HG03196 (cell line): Measurements from ENCODE around the gene FAM53B.
"Not testable (repeated sequence)": the region's sequence is repeated elsewhere in the genome, so short reads cannot be mapped to it uniquely, and the experiment has no call there.

ENCODE experiments used
- ATAC-seq: cut with Tn5 transposase; IDR thresholded peaks from one replicate; pipeline ENCODE4 v1.9.1; 2021; ENCODE audit not compliant: unreplicated experiment

The FAM53B gene, protein sequence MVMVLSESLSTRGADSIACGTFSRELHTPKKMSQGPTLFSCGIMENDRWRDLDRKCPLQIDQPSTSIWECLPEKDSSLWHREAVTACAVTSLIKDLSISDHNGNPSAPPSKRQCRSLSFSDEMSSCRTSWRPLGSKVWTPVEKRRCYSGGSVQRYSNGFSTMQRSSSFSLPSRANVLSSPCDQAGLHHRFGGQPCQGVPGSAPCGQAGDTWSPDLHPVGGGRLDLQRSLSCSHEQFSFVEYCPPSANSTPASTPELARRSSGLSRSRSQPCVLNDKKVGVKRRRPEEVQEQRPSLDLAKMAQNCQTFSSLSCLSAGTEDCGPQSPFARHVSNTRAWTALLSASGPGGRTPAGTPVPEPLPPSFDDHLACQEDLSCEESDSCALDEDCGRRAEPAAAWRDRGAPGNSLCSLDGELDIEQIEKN

DNA sequence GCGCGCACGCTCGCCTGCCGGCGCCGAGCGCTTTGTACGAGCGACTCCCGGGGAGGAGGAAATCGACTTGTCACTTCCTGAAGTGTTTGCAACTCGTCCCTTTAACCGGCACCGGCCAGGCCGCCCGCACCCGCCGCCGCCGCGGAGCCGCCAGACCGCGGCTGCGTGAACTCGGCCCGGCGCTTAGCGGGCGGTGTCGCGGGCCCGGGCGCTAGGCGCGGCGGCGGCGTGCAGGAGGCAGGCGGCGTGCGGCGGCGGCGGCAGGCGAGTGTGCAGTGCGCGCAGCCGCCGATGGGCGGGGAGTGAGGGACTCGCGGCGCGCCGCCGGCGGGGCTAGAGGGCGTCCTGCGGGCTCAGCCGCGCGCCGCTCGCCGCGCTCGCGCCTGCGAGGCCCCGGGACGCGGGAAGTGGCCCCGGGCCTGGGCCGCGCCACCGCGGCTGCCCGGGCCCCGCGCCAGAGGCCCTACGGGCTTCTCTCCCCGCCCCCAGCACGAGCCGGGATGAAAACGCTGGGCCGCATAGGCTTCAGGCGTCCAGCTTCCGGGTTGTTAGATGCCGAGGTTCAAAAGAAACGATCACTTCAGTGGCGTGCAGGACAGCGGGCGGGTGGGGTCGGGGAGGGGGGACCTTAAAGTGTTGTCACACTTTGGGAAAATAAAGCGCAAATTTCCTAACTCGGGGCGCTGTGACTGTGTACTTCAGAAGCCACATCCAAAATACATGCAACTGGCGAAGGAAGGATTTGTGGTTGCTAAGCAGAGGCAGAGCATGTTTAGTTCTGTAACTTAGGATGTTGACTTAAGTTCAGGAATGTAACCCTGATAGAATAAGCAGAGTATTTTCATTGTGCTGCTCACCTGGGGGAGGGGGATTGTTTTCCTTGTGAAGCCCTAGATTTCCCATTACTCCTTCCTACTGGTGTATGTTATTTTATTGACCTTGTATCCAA, at the start of gene FAM53B:
Gene FAM53B, minus strand, starts transcription at position 277 of the 949 bp plus-strand sequence. CDS start 37,665 bp downstream, outside the sequence.
- peak; percentile 55 for ATAC-seq

GRCh38 chr10:124792998-124793352, 48.8 kb upstream of the FAM53B start:
- no peak for ATAC-seq

DNA sequence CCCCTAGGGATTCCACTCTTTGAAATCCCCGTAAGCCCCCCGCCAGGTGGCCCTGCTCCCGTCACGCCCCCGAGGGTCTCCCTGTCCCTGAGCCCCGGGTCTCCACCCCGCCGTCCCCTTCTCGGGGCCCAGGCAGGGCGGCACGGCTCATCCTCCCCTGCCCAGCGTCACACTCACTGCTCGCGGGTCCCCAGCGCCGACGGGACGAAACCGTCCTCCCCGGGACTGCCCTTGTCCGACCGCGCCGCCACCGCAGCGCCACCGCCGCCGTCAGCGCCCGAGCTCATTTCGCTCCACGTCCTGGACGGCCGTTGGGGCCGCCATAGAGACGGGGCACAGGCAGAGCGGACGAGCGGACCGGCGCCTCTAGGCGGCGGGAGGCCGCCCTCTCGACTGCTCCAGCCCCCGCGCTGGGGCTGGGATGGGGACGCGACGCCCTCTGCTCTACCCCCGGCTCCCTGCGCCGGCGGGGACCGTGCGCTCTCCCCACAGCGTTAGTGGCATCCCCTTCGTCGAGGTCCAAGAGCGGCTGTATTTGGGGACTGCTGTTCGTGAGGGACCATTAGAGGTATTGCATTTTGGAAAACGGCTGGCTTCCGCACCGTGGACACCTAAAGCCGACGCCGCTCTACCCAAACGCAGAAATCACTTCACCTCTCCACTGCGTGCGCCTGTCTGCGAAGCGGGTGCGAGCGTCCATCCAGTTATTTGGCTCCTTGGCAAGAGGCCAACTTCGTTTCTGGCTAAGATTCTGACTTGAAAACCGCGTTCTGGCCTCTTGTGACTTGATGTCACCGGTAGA, 47.6 kb upstream of the FAM53B start, which contains the start of gene EEF1AKMT2:
Gene EEF1AKMT2, minus strand, starts transcription at position 341 of the 802 bp plus-strand sequence. Its CDS starts 54 bp downstream, at position 287.
- peak; percentile 88 for ATAC-seq

DNA sequence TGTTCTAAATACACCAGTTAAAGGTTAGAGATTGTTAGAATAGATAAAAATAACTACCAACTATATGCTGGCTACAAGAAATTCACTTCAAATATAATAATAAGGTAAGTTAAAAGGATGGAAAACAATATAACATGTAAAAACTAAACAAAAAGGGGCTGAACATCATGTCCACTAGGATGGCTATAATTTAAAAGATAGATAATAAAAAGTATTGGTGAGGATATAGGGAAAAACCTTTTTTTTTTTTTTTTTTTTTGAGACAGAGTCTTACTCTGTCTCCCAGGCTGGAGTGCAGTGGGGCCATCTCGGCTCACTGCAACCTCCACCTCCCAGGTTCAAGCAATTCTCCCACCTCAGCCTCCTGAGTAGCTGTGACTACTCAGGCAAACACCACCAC, 38.7 kb upstream of the FAM53B start:
- ATAC-seq: not testable (repeated sequence)

DNA sequence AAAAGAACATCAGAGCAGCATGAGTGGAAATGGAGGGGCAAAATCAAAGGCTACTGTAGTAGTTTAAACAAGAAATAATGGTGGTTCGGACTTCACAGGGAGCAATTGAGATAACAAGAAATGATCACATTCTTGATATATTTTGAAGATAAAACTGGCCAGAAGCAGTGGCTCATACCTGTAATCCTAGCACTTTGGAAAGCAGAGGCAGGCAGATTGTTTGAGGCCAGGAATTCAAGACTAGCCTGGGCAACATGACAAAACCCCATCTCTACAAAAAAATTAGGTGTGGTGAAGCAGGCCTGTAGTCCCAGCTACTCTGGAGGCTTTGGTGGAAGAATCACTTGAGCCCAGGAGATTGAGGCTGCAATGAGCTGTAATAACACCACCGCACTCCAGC, 24.6 kb upstream of the FAM53B start:
- no peak for ATAC-seq

GRCh38 chr10:124765256-124765655, 21.1 kb upstream of the FAM53B start:
- ATAC-seq: no peak

DNA sequence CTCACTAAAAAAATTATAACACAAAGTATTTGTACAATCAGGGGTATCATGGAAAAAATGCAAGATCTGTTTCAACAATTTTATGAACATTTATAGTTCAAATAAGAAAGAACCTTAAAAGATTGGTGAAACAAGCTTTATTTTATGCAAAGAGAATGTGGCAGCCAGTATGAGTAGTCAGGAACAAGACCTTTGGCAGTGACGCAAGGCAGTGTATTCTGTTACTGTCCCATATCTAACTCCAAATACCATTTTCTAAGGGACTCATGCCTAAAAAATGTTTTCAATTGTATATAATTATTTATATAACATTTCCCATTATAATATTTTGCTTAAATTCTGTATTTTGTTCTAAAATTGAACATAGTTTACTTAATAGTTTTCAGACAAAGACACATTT, 19.1 kb upstream of the FAM53B start:
- ATAC-seq: no peak

DNA sequence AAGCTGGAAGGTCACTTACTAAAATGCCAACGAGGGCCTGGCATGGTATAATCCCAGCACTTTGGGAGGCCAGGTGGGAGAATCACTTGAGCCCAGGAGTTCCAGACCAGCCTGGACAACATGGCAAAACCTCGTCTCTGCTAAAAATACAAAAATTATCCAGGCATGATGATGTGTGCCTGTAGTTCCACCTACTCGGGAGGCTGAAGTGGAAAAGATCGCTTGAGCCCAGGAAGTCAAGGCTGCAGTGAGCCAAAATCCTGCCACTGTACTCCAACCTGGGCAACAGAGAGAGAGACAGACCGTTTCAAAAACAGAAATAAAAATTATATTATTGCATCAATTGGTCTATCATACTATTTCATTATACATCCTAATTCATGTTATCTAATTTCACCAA, 18.1 kb upstream of the FAM53B start:
- ATAC-seq: no peak

DNA sequence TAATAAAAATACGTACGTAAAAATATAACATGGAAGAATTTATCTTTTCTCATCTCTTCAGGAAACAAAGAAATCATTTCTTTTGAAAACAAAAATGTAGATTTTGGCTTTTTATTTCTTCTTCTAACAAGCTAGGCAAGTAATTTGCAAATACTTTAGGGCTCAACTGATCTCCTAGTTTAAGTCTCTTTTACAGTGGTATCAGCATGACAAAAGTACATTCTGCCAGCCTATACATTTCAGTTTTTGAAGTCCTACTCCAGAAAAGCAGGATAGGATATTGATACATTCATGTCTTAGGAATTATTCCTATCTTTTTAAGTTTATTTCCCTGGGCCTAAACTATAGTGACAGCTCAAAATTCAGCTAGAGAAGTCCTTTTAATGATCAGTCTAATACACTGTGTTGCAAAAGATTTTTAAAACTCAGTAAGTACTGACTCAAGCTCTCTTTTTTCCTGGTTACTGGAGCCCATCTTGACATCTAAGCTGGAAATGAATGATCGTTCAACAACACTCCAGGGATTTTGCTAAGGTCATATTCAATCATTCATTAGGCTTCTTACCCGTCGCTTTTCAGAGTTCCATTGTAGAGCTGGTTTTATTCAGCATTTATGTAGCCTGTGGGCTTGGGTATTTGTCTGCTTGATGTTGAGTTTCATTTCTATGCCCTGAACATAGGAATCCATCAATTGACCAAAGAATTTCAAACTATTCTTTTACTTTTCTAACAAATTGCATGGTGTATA, 12.2 kb upstream of the FAM53B start:
- ATAC-seq: no peak

DNA sequence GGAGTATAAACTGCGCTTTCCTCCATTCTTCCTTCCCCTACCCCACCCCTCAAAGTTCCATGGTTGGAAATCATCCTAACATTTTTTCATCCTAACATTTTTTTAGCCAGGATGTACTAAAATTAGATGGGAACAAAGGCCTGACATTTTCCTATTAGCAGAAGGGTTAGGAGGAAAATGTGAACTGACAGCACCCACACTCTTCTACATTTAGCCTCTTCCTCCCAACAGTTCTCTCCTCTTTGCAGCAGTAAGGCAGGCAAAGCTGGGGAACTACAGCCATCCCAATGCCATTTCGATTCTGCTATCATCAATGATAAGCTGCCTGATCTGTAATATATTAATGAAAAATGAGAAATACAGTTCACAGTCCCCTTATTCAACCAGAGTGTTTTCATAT, 11.4 kb upstream of the FAM53B start:
- no peak for ATAC-seq

DNA sequence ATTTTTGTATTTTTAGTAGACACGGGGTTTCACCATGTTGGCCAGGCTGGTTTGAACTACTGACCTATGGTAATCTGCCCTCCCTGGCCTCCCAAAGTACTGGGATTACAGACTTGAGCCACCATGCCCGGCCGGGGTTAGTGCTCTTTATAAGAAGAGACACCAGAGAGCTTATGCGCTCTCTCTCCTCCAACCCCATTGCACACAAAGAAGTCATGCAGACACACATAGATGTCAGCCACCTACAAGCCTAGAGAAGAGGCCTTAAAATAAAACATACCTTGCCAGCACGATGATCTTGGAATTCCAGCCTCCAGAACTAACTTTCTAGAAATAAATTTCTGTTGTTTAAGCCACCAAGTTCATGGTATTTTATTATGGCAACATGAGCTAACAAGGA, 10.0 kb upstream of the FAM53B start:
- no peak for ATAC-seq

GRCh38 chr10:124748953-124749645, 4.9 kb upstream of the FAM53B start:
- ATAC-seq: peak; percentile 47

GRCh38 chr10:124748166-124748565, 4.0 kb upstream of the FAM53B start:
- ATAC-seq: no peak

DNA sequence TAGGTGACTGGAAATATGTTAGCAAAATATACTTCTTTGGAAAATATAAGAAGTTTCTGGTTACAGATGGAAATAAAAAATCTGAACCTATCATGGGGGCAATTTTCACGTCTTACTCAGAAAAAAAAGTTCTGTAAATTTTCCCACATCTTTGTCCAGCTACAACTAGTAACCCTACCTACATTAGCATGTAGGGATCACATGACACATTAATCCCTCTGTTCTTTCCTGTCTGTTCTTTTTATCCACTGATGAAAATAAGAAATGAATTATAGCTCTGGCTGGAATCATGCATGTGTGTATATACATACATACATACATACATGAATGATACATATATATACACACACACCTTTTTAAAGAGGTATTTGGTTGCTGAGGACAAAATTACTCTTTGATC, 3.6 kb upstream of the FAM53B start:
- ATAC-seq: no peak

GRCh38 chr10:124746992-124747391, 2.8 kb upstream of the FAM53B start:
- no peak for ATAC-seq

GRCh38 chr10:124746447-124746846, 2.3 kb upstream of the FAM53B start:
- not testable (repeated sequence) for ATAC-seq

DNA sequence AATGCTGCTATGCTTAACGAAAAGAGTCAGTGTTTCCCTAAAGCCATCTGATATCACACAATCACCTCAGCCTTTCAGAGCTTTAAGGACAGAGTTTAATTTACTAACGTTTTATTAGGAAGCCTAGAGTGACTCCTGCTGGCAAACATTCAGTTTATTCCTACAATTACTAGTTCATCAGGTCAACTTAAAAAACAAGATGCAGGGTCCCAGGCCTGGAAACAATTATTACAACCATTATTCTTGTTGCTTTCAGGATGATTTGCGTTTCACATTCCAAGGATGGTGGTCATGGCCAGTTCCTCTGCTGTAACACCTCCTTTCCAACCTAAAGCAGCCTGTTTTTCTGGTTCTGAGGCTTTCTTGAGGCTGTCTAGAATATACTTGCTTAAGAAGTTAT, 1.5 kb upstream of the FAM53B start:
- no peak for ATAC-seq

DNA sequence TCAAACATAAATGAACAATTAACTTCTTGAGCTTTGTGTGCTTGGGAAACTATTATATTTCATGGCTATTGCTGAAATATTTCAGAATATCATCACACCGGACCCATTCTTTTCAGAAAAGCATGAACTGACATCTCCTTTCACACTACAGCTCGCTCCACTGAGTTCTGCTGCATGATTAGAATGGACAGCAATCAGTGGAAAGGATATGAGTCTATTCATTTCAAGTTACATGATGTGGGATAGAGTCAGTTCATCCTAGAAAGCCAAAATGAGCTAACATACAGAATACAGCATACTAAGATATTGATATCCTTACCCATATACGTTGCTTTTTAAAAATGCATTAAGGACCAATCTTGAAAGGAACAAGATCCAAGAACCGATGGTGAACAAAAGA, 1.1 kb upstream of the FAM53B start:
- no peak for ATAC-seq

GRCh38 chr10:124743191-124744101, 732 bp downstream of the FAM53B start:
- no peak for ATAC-seq
